AG10803 (cell line): ENCODE results near the gene CCDC33.

Experiments
- DNase-seq: peaks from one replicate; pipeline ENCODE4 v3.0.0; 2010; ENCODE audit warnings: low read depth
- H3K4me3 ChIP-seq: 2 replicates; pipeline ENCODE4 v1.5.1; 2011; ENCODE audit warnings: mild to moderate bottlenecking, low read length, control low read depth
- TF ChIP-seq, protein P1 (sequence below): conservative IDR thresholded peaks from 2 replicates; pipeline ENCODE4 v1.5.1; 2011; ENCODE audit warnings: mild to moderate bottlenecking, low read length, control low read depth, inconsistent platforms

The CCDC33 gene

DNA sequence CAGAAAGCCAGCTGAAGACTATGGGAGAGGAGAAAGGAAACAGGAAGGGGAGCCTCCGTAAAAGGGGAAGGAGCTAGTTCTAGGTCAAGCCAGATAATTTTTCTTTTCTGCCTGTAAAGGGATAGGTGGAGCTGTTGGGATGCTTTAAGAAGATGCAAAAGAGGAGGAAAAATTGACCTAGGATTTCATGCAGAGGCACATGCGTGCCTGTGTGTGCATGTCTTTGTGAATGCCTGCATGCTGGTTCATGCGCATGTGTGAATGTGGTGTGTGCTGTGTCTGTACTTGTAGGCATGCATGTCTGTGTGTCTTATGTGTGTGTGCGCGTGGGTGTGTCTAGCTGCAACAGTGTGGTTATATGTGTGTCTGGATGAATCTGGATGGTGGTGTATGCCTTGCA, 27.3 kb downstream of the CCDC33 start:
- TF ChIP-seq, protein P1, sequence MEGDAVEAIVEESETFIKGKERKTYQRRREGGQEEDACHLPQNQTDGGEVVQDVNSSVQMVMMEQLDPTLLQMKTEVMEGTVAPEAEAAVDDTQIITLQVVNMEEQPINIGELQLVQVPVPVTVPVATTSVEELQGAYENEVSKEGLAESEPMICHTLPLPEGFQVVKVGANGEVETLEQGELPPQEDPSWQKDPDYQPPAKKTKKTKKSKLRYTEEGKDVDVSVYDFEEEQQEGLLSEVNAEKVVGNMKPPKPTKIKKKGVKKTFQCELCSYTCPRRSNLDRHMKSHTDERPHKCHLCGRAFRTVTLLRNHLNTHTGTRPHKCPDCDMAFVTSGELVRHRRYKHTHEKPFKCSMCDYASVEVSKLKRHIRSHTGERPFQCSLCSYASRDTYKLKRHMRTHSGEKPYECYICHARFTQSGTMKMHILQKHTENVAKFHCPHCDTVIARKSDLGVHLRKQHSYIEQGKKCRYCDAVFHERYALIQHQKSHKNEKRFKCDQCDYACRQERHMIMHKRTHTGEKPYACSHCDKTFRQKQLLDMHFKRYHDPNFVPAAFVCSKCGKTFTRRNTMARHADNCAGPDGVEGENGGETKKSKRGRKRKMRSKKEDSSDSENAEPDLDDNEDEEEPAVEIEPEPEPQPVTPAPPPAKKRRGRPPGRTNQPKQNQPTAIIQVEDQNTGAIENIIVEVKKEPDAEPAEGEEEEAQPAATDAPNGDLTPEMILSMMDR: no peak
- no peak overlapping the region for H3K4me3 ChIP-seq
- DNase-seq: no peak

DNA sequence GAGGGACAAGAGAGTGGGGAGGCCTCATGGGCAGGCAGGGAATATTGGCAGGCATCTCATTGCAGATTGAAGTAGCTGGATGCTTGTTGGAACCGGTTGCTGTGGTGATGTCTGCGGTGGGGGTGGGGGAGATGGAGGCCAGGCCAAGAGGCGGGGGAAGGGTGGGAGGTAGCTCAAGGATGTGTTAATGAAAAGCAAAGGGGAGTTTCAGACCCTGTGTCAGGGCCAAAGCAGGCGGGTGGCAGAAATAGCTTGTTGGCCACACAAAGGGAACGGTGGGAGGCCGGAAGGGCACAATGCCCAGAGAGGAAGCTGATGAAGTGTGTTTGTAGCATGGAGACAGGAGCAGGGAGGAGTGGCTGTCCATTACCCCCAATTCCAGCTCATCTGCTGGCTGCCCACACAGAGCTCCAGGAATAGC, 28.0 kb downstream of the CCDC33 start:
- no peak for DNase-seq
- H3K4me3 ChIP-seq: no peak overlapping the region
- TF ChIP-seq, protein P1: no peak

DNA sequence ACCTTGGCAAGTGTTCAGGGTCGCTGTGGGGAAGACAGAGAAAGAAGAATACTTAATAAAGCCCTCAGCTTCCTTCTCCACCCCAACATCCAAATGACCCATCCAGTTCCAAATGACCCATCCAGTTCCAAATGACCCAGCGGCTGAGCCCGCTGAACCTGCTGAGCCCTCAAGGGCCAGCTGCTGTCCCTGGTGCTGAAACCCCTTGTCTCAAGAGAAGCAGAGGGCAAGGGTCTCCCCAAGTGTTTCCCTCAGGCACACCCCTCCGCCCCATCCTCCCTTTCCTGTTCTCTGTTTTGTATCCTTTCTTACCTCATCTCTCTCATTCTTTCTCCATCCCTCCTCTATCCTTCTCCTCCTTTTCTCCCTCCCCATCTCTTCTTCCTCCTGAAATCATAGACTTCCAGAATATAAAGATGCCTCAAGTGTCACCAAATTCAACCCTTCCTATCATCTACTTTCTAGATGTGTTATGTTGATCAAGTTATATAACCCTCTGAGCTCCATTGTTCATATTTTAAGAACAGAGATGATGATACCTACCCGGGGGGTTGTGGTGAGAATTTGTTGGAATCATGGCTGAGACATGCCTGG, 29.0 kb downstream of the CCDC33 start:
- DNase-seq: peak; percentile 7
- TF ChIP-seq, protein P1: no peak
- no peak overlapping the region for H3K4me3 ChIP-seq

DNA sequence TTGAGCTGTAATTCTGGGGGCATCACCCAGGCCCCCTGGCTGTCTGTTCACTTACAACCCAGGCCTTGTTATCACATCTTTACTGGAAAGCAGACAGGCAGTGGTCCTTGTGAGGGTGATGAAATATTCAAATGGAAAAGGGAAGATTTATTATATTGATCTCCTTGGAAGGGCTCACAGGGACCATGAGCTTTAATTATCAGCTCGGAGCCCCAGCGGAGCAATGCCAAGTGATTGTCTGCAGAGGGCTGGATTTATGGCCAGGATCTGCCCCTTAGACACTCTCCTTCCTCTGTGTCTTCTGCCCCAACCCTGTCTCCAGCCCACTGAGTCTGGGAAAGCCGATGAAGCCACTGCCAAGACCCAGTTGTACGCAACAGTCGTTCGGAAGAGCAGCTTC, 31.9 kb downstream of the CCDC33 start:
- no peak overlapping the region for H3K4me3 ChIP-seq
- no peak for DNase-seq
- TF ChIP-seq, protein P1: no peak

DNA sequence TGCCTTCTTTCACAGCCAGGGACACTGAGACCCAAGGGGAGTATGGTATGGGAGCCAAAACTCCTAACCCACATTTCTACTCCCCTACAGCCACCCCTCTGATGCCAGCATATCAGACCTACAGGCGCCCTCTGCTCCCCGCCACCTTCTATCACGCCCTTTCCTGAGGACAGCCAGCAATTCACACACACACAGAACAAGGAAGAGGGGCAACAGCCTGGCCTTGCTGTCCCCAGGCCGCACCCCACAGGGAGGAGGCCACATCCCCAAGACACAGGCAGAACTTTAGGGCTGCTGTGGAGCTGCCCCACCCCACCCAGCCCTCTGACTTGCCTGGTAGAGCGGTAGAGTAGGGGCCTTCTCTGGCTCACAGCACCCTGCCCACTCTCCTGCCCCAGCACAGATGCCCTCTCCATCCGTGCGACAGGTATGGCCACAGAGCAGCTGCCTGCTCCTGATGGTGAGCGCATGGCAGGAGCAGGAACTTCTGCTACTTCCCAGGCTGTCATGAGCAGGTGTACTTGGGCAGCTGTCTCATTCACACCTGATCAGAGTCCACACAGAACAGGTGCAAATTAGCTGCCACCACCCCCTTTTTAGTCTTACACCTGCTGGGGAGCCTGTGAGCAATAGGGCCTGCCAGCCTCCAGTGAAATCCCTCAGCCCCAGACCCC, 33.4 kb downstream of the CCDC33 start:
- DNase-seq: no peak
- no peak overlapping the region for H3K4me3 ChIP-seq
- TF ChIP-seq, protein P1: no peak

DNA sequence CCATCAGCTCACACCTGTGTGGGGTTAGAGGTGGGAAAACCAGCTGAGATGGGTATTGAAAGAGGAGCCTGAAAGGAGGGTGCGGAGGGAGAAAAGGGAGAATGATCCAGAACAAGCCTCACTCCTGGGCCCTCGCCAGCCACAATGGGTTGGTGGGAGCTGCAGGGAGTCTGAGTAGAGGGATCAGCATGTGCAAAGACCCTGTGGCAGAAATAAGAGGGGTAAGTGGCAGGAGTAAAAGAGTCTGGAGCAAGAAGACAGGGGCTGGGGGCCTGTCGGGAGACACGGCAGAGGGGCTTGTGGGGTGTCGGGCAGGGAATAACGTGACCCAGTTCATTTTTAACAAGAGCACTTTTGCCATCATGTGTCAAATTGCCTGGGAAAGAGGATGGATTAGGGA, 34.0 kb downstream of the CCDC33 start:
- DNase-seq: no peak
- TF ChIP-seq, protein P1: no peak
- H3K4me3 ChIP-seq: no peak overlapping the region

DNA sequence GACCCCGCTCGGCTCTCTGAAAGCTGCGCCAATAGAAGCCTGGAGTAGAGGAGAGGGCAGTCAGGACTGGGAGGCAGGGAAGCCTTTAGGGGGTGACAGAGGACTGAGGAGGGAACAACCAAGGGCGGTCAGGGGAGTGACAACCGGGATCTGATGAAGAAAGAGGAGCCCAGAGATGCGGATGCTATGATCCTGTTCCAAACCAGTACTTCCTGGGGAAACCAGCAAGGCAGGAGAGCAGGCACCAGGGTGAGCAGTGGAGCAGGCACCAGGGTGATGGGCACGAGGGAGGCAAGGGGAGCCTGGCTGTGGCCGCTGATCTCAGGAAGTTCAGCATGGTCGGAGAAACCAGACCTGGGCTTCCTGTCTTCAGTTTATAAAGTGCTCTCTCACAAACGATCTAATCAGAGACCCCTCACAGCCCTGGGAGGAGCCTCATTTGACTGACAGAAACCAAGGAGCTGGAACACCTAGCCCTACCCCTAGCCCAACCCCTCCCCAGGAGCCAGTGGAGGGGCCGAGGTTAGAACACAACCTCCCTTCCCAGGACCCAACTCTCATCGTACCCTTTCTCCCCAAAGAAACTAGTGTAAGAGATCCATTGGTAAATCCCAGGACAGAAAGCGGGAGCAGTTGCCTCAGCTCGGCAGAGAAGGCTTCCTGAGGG, 34.9 kb downstream of the CCDC33 start:
- DNase-seq: no peak
- TF ChIP-seq, protein P1: no peak
- H3K4me3 ChIP-seq: no peak overlapping the region
